Activated naive CD4-positive, alpha-beta T cell treated with anti-CD3 and anti-CD28 coated beads, Interleukin-2, amount 50 U/mL, for 72 hours (primary cell): ENCODE data around the gene MDH1. TPM values are rescaled to one million over a fixed set of nuclear protein-coding genes. Genes with fewer than 3 reads are reported as not detected.
"Not testable (repeated sequence)": the region's sequence is repeated elsewhere in the genome, so short reads cannot be mapped to it uniquely, and the experiment has no call there.

Experiments
- ATAC-seq, 2 donors: fragments of 150-1000 bp; cut with Tn5 transposase; 2 replicates each; pipeline ENCODE4 v1.10.0; 2021; ENCODE audit warnings: mild to moderate bottlenecking in 2 of 2, moderate library complexity in 2 of 2
- DNase-seq, 2 donors: peaks; one replicate each; pipeline ENCODE4 v3.0.0; 2021 to 2022; ENCODE audit warnings: low spot score in 2 of 2
- H3K27ac Mint-ChIP-seq, 2 donors: one replicate each; pipeline ENCODE4 v1.8.0; 2022; ENCODE audit warnings: mild to moderate bottlenecking in 2 of 2, mixed read lengths in 2 of 2
- H3K36me3 Mint-ChIP-seq, 2 donors: one replicate each; pipeline ENCODE4 v1.8.0; 2022; ENCODE audit warnings: mixed read lengths in 2 of 2
- H3K9me3 Mint-ChIP-seq, 2 donors: one replicate each; pipeline ENCODE4 v1.8.0; 2022; ENCODE audit warnings: mixed read lengths in 2 of 2
- total RNA-seq, 2 donors: library from RNA; stranded (reverse); gene quantifications; one replicate each; pipeline ENCODE4 v1.2.3, GENCODE V29; 2022

The MDH1 gene
- total RNA-seq = 100 to 1,000 TPM; 181 to 259 TPM

DNA sequence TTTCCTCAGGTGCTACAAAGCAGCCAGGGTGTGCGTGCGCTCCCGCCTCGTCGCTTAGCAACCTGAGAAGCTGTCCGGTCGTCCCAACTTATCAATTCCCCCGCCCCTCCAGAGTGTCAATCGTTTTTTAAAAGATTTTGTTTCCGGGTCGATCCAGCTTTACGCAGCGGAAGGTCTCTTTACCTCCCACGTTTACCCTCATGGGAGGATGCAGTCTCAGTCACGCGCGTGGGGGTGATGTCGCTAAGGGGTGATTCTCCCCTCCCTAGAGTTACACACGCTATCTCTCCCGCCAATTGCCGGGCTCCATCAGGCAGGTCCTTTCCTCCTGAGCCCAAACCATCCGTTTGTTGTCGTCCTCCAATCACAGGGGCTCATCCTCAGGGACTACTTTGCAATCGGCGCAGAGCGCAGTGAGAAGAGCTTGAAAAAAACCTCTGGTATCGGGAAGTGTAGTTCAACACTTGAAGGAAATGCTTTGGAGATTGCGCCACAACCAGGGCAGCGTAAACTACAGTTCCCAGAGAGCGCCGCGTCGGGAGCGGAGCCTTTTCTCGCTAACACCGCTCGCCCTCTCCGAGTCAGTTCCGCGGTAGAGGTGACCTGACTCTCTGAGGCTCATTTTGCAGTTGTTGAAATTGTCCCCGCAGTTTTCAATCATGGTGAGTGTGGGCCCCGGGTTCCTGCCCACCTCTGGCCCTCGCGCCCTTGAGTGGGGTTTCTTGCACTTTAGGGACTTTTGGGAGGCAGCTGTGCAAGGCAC, at the start of gene MDH1, which contains the start of gene WDPCP:
TSS of gene MDH1 (plus strand) at position 579 of the 763 bp plus-strand sequence. CDS start at position 660, 81 bp downstream.
TSS of gene WDPCP (minus strand) at position 93 of the 763 bp plus-strand sequence. CDS start 206 bp downstream, outside the sequence.
- DNase-seq (peak; percentile 84 to 92), ATAC-seq (peak; percentile 90 to 94)
- Mint-ChIP-seq H3K9me3 (no peaks in the 10 kb centered on the region), H3K27ac (peak within 1 kb of the TSS; percentile 91 to 95), H3K36me3 (peaks cover 25 to 27% of the 10 kb centered on the region in 2 donors)

DNA sequence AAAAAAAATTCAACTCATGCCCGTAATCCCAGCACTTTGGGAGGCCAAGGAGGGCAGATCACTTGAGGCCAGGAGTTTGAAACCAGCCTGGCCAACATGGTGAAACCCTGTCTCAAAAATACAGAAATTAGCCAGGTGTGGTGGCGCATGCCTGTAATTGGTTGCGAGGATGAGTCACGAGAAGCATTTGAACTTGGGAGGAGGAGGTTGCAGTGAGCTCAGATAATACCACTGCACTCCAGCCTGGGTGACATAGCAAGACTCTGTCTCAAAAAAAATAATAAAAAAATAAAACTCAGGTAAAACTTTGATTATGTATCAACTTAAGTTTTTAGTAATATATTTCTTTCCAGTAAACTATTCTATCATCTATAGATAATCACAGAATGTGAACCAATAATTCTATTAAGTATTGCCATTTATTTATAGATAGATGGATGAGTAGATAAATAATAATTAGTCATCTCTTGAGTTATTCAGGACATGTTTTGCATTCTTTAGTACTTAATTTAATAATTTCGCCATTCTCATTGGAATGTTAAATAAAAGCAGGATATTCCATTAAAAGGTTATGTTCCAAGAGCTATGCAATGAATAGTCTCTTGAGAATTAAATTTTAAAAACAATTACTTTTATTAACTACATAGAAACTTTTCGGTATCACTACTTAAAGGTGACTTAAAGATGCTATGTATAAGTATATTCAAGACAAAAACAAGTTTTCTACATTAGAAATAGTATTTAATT, 49.2 kb upstream of the MDH1 start:
- no peak overlapping the region for H3K27ac Mint-ChIP-seq
- DNase-seq (no peak), ATAC-seq (no peak)
- peaks cover 8 to 9% of the 10 kb centered on the region in 2 donors for H3K36me3 Mint-ChIP-seq
- H3K9me3 Mint-ChIP-seq = peaks cover 7 to 8% of the 10 kb centered on the region in 2 donors

DNA sequence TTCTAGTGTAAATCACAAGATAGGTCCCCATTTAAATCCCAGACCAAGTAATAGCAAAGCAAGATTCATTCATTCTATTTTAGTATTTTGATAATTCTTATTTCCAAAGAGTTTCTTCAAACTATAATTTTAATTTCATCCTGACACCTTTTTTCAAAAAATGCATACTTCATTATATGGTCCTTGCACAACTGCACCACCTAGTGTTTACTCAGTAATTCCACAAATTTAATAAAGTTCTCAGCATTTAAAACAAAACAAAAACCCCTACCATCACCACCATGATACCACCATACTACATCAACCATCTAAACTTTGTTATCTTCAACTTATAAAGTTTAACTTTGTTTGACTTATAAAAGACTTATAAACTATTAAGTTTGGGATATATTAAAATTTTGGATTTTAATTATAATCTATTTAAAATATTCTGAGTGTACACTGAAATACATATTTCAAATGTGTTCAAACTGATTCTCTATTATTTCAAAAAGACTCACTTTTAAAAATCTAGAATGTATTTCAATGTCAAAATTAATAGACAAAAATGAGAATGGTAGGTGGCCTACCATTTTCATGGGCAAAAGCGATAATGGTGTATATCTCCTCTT, 44.6 kb upstream of the MDH1 start:
- no peaks in the 10 kb centered on the region for H3K36me3 Mint-ChIP-seq
- no peaks in the 10 kb centered on the region for H3K9me3 Mint-ChIP-seq
- DNase-seq (no peak), ATAC-seq (no peak)
- no peak overlapping the region for H3K27ac Mint-ChIP-seq

DNA sequence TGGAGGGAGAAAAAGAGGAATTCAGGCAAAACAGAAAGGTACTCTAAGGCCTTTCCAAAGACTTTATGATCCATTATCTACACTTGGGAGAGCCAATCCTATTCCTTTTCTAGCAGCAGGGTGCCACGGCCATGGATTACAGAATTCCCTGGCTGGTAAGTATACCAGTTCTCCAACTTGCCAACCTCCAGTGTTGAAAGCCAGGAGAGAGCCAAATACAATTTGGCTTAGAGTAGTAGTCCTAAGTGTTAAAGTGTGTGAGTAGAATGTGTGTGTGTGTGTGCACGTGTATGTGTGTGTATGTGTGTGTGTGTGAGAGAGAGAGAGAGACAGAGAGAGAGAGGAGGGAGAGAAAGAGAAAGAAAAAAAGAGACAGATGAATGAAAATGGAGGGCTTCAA, 43.7 kb upstream of the MDH1 start:
- ATAC-seq (no peak), DNase-seq (no peak)
- Mint-ChIP-seq H3K27ac (no peak overlapping the region), H3K9me3 (peaks cover 3% of the 10 kb centered on the region in 2 donors), H3K36me3 (no peaks in the 10 kb centered on the region)

DNA sequence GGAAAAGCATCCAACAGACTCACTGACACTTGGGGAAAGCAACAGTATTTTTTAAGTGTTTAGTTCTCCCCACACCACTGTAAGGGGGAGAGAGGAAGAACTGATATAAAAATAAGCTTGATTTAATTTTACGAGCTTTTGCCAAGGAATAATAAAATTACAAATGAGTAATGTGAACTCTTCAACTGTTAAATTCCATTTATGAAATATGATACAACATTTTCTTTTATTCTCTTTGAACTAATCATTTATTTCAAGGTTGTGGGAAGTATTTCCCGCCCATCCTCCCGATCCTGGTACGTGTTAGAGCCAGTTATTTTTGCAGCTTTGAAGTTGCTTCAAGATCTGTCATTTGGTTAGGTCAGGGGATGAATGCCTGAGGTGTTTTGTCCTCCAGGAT, 35.7 kb upstream of the MDH1 start:
- no peak overlapping the region for H3K27ac Mint-ChIP-seq
- H3K36me3 Mint-ChIP-seq = peaks cover 26 to 27% of the 10 kb centered on the region in 2 donors
- peaks cover 18 to 29% of the 10 kb centered on the region in 2 donors for H3K9me3 Mint-ChIP-seq
- no peak for DNase-seq
- ATAC-seq = no peak

DNA sequence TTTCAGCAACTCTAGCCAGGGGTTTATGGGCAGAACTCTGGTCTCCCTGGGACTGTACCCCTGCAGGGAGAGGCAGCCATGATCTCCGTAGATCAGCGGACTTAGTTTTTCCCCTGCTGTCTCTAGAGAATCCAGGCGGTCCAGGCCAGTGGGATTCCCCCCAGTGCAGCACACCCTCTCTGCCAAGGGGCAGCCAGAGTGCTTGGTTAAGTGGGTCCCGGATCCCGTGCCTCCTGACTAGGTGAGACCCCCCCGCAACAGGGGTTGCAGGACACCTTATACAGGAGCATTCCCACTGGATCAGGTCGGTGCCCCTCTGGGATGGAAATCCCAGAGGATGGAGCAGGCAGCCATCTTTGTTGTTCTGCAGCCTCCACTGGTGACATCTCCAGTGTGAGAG, 33.5 kb upstream of the MDH1 start:
- H3K36me3 Mint-ChIP-seq = peaks cover 38 to 43% of the 10 kb centered on the region in 2 donors
- DNase-seq = no peak
- H3K9me3 Mint-ChIP-seq = peaks cover 20 to 24% of the 10 kb centered on the region in 2 donors
- H3K27ac Mint-ChIP-seq = no peak overlapping the region
- ATAC-seq = no peak

DNA sequence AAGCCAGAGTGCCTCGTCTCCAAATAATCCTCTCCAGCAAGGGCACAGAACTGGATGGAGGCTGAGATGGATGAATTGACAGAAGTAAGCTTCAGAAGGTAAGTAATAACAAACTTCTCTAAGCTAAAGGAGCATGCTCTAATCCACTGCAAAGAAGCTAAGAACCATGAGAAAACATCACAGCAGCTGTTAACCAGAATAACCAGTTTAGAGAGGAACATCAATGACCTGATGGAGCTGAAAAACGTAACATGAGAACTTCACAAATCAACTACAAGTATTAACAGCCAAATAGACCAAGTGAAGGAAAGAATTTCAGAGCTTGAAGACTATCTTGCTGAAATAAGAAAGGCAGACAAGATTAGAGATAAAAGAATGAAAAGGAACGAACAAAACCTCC, 32.8 kb upstream of the MDH1 start:
- ATAC-seq = no peak
- H3K36me3 Mint-ChIP-seq = peaks cover 43% of the 10 kb centered on the region in 2 donors
- no peak overlapping the region for H3K27ac Mint-ChIP-seq
- H3K9me3 Mint-ChIP-seq = peaks cover 22% of the 10 kb centered on the region in 2 donors
- DNase-seq = no peak

DNA sequence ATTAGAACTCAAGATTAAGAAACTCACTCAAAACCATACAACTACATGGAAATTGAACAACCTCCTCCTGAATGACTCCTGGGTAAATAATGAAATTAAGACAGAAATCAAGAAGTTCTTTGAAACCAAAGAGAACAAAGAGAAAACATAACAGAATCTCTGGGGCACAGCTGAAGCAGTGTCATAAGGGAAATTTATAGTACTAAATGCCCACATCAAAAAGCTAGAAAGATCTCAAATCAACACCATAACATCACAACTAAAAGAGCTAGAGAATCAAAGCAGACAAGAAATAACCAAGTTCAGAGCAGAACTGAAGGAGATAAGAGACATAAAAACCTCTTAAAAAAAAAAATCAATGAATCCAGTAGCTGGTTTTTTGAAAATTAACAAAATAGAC, 30.9 kb upstream of the MDH1 start:
- ATAC-seq = peak in 1 of 2 donors; percentile 73
- H3K36me3 Mint-ChIP-seq = peaks cover 48 to 51% of the 10 kb centered on the region in 2 donors
- peak overlapping the region in 1 of 2 donors; percentile 3 for H3K27ac Mint-ChIP-seq
- H3K9me3 Mint-ChIP-seq = peaks cover 25 to 28% of the 10 kb centered on the region in 2 donors
- DNase-seq = not testable (repeated sequence)

DNA sequence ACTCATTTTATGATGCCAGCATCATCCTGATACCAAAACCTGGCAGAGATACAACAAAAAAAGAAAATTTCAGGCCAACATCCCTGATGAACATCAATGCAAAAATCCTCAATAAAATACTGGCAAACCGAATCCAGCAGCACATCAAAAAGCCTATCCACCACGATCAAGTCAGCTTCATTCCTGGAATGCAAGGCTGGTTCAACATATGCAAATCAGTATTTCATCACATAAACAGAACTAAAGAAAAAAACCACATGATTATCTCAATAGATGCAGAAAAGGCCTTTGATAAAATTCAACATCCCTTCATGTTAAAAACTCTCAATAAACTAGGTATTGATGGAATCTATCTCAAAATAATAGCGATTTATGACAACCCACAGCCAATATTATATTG, 29.8 kb upstream of the MDH1 start:
- not testable (repeated sequence) for H3K27ac Mint-ChIP-seq, DNase-seq, ATAC-seq
- peaks cover 25 to 28% of the 10 kb centered on the region in 2 donors for H3K9me3 Mint-ChIP-seq
- H3K36me3 Mint-ChIP-seq = peaks cover 48 to 51% of the 10 kb centered on the region in 2 donors

DNA sequence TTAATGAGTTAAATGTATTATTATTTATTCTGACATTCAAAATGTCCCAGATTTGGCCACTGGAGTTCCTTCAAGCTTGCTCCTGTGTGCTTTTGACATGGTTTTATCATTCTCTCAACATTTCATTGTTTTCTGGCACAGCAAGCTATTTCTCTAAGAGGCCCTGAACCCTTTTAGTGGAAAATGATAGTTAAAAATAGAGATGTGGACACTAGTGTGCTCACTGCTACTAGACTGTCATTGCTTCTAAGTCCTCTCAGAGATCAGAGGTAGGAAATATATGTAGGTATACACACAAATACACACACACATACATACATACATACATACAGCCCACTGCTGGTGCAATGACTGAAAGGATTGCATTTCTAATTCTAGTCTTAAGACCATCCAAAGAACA, 26.0 kb upstream of the MDH1 start:
- H3K27ac Mint-ChIP-seq = no peak overlapping the region
- no peak for ATAC-seq
- no peak for DNase-seq
- peaks cover 40 to 45% of the 10 kb centered on the region in 2 donors for H3K36me3 Mint-ChIP-seq
- H3K9me3 Mint-ChIP-seq = peaks cover 14 to 23% of the 10 kb centered on the region in 2 donors

DNA sequence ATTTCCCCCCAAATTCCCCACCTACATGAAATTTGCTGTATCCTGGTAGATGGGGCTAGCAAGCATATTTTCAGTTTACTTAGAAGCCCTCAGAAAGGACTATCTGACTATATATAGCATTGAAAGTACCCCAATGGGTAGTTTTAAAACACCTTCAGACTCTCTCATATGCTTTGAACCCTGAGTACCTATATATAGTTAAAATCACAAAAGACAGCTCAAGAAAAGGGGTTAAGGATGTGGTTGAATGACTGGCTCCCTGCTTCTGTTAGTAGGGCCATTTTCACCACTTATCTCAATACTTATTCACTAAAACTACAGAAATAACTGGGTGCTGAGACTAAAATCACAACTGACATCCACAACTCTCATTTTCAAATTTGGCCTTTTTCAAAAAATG, 19.0 kb upstream of the MDH1 start:
- Mint-ChIP-seq H3K36me3 (peaks cover 35 to 52% of the 10 kb centered on the region in 2 donors), H3K9me3 (peaks cover 14 to 19% of the 10 kb centered on the region in 2 donors), H3K27ac (no peak overlapping the region)
- DNase-seq (no peak), ATAC-seq (peak in 1 of 2 donors; percentile 48)

DNA sequence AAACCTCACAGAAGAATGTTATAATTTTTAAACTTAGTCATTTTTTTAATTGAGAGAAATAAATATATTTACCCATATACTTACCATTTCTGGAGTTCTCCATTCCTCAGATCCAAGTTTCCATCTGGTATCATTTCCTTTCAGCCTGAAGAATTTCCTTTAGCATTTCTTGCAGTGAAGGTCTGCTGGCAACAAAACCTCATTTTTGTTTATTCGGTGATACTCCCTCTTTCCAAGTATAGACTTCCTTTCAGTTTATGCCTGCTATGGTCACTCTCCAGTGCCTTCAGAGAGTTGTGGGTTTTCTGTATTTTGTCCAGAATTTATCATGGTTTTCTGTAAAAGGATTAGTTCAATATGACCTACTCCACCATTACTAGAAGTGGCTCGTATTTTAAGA, 17.5 kb upstream of the MDH1 start:
- no peak overlapping the region for H3K27ac Mint-ChIP-seq
- DNase-seq (no peak), ATAC-seq (no peak)
- H3K36me3 Mint-ChIP-seq = peaks cover 31 to 49% of the 10 kb centered on the region in 2 donors
- peaks cover 12 to 14% of the 10 kb centered on the region in 2 donors for H3K9me3 Mint-ChIP-seq

DNA sequence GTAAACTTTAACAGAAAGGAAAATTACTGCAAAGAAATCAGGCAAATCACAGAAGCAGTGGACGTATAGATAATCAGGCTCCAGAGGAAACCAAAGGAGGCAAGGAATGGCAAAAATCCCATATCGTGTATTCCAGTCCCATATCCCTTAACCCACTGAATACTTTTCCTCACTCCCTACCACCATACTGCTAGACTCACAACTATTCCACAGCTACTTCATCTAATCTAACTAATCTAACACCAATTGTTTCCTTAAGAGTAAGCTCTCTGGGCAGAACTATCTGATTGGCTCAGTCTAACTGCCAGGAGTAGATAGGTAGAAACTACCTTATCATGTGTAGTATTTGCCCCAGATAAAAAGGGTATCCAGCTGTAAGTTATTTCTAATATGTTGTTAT, 16.8 kb upstream of the MDH1 start:
- DNase-seq = no peak

DNA sequence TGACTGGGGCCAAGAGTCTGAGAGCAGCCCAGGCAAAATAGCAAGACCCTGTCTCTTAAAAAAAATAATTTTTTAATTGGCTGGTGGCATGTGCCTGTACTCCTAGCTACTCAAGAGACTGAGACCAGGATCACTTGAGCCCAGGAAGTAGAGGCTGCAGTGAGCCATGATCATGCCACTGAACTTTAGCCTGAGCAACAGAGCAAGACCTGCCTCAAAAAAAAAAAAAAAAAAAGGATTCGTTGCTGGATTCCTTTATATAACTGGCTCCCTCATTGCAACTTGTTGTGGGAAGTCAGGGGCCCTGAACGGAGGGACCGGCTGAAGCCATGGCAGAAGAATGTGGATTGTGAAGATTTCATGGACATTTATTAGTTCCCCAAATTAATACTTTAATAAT, 15.7 kb upstream of the MDH1 start:
- not testable (repeated sequence) for DNase-seq

More for the DNA sequence above, 16.8 kb upstream of the MDH1 start:
- no peak overlapping the region for H3K27ac Mint-ChIP-seq
- H3K36me3 Mint-ChIP-seq = peaks cover 26 to 42% of the 10 kb centered on the region in 2 donors
- ATAC-seq = no peak
- H3K9me3 Mint-ChIP-seq = peaks cover 7 to 12% of the 10 kb centered on the region in 2 donors

DNA sequence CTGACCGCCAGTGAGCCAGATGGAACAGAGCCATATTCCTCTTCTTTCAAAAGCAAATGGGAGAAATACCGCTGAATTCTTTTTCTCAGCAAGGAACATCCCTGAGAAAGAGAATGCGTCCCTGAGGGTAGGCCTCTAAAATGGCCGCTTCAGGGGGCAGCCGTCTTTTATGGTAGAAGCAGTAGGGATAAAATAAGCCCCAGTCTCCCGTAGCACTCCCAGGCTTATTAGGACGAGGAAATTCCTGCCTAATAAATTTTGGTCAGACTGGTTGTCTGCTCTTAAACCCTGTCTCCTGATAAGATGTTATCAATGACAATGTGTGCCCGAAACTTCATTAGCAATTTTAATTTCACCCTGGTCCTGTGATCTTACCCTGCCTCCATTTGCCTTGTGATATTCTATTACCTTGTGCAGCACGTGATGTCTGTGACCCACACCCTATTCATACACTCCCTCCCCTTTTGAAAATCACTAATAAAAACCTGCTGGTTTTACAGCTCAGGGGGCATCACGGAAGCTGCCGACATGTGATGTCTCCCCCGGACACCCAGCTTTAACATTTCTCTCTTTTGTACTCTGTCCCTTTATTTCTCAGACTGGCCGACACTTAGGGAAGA, 14.9 kb upstream of the MDH1 start:
- H3K36me3 Mint-ChIP-seq = peaks cover 12 to 23% of the 10 kb centered on the region in 2 donors
- H3K9me3 Mint-ChIP-seq, H3K27ac Mint-ChIP-seq: not testable (repeated sequence)

More for the DNA sequence above, 15.7 kb upstream of the MDH1 start:
- peaks cover 19 to 31% of the 10 kb centered on the region in 2 donors for H3K36me3 Mint-ChIP-seq
- peaks cover 7 to 12% of the 10 kb centered on the region in 2 donors for H3K9me3 Mint-ChIP-seq
- not testable (repeated sequence) for H3K27ac Mint-ChIP-seq, ATAC-seq

DNA sequence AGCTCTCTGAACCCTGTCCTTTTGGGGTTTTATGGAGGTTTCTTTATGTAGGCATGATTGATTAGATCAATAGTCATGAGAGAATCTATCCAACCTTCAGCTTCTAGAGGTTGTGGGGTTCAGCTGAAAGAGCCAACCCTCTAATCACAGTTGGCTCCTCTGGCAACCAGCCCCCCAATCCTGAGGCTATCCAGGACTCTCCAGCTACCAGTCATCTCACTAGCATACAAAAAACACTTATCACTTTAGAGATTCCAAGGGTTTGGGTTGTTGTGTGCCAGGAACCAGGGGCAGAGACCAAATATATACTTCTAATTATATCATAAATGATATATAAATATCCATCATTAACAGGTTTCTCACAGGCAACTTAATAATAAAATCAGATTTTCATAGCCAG, 12.2 kb upstream of the MDH1 start:
- DNase-seq = no peak
- H3K36me3 Mint-ChIP-seq = peaks cover 7 to 16% of the 10 kb centered on the region in 2 donors
- no peak for ATAC-seq
- H3K9me3 Mint-ChIP-seq = peaks cover 0 to 6% of the 10 kb centered on the region in 2 donors
- no peak overlapping the region for H3K27ac Mint-ChIP-seq

More for the DNA sequence above, 14.9 kb upstream of the MDH1 start:
- DNase-seq, ATAC-seq: not testable (repeated sequence)
